A549 (cell line): ENCODE results near the gene PLD5. TPM values are rescaled to one million over a fixed set of nuclear protein-coding genes. Genes with fewer than 3 reads are reported as not detected.

ENCODE experiments used
- ATAC-seq, 2 experiments: fragments of 200-7000 bp in 1 of 2; fragments of >200 bp in 1 of 2; cut with Nextera tagmentation in 1 of 2; cut with Tn5 transposase in 1 of 2; 3 replicates each; pipeline versions ENCODE4 v1.8.0 to v1.9.1; 2018 to 2020; ENCODE audit warnings: mild to moderate bottlenecking in 1 of 2, moderate library complexity in 1 of 2
- CTCF ChIA-PET: fragments of 300-600 bp; sonication (Branson Sonifier 250); formaldehyde crosslinking; extraction: SDS; loops from one replicate; lab custom pipeline; 2021; ENCODE audit warnings: antibody characterized with exemption, inconsistent platforms; lab: Yijun Ruan, JAX
- POLR2A ChIA-PET: fragments of 350-600 bp; formaldehyde crosslinking; extraction: SDS; loops from one replicate; lab custom pipeline; 2021; ENCODE audit warnings: antibody characterized with exemption, inconsistent platforms; lab: Yijun Ruan, JAX
- DNase-seq, 2 experiments: peaks; one replicate each; pipeline versions ENCODE4 v3.0.0 to v3.0.0-alpha.2; 2011 to 2016; ENCODE audit warnings: low read depth in 1 of 2, low spot score in 1 of 2
- FAIRE-seq: peaks from 2 replicates; lab custom pipeline; 2011; peaks lifted over from hg19 to GRCh38; lab: Jason Lieb, UNC
- H3K27ac ChIP-seq, 2 experiments: fragments of >200 bp; sonication (Bioruptor Twin); formaldehyde crosslinking; 3 replicates each; pipeline ENCODE4 v1.5.1; 2016 to 2017
- H3K4me1 ChIP-seq: fragments of >200 bp; sonication (Bioruptor Twin); formaldehyde crosslinking; 3 replicates; pipeline ENCODE4 v1.6.1; 2016
- H3K4me2 ChIP-seq: fragments of >200 bp; sonication (Bioruptor Twin); formaldehyde crosslinking; 3 replicates; pipeline ENCODE4 v1.6.1; 2016
- H3K4me3 ChIP-seq: fragments of >200 bp; sonication (Bioruptor Twin); formaldehyde crosslinking; 3 replicates; pipeline ENCODE4 v1.5.1; 2016
- H3K9me3 ChIP-seq: fragments of >200 bp; sonication (Bioruptor Twin); formaldehyde crosslinking; 3 replicates; pipeline ENCODE4 v1.6.1; 2016
- BCL3 ChIP-seq: fragments of >200 bp; sonication (Bioruptor Twin); formaldehyde crosslinking; IDR thresholded peaks from 3 replicates; pipeline ENCODE4 v1.6.1; 2016
- CBX2 ChIP-seq: fragments of 200-600 bp; sonication (generic); IDR thresholded peaks from 2 replicates; pipeline ENCODE4 v1.6.1; 2016; ENCODE audit warnings: low read depth, mild to moderate bottlenecking, borderline replicate concordance
- CEBPB ChIP-seq, 2 experiments: fragments of >200 bp in 1 of 2; sonication (Bioruptor Twin) in 1 of 2; formaldehyde crosslinking in 1 of 2; IDR thresholded peaks; 2 replicates each; pipeline ENCODE4 v1.6.1; 2012 to 2016
- CHD2 ChIP-seq: fragments of 150-350 bp; IDR thresholded peaks from 2 replicates; pipeline ENCODE4 v1.6.1; 2014; ENCODE audit warnings: low read length; ENCODE audit not compliant: partially characterized antibody
- E2F6 ChIP-seq: IDR thresholded peaks from 2 replicates; pipeline ENCODE4 v1.6.1; 2012; ENCODE audit warnings: low read depth, borderline replicate concordance
- FOSL2 ChIP-seq, 2 experiments: fragments of 450-650 bp in 1 of 2; fragments of >200 bp in 1 of 2; sonication (Bioruptor Twin) in 1 of 2; formaldehyde crosslinking; IDR thresholded peaks; 2 replicates each; pipeline versions ENCODE4 v1.5.0 to v1.6.1; 2016 to 2020; ENCODE audit warnings: mild to moderate bottlenecking in 1 of 2, moderate library complexity in 1 of 2
- FOXS1 ChIP-seq: fragments of 250-450 bp; sonication (Bioruptor Pico); IDR thresholded peaks from 2 replicates; pipeline ENCODE4 v1.5.0; 2020; ENCODE audit warnings: mild to moderate bottlenecking, moderate library complexity
- HDAC2 ChIP-seq: fragments of 200-600 bp; sonication (generic); IDR thresholded peaks from 2 replicates; pipeline ENCODE4 v1.6.1; 2016
- JUN ChIP-seq, 2 experiments: fragments of >200 bp; sonication (Bioruptor Twin); formaldehyde crosslinking; IDR thresholded peaks; 2 replicates in 1 of 2; 3 replicates in 1 of 2; pipeline ENCODE4 v1.6.1; 2016 to 2017
- KDM1A ChIP-seq: fragments of 200-600 bp; sonication (generic); IDR thresholded peaks from 2 replicates; pipeline ENCODE4 v1.6.1; 2016; ENCODE audit warnings: low read depth, mild to moderate bottlenecking
- MAFK ChIP-seq: fragments of 450-650 bp; IDR thresholded peaks from 2 replicates; pipeline ENCODE4 v1.6.1; 2014; ENCODE audit not compliant: partially characterized antibody
- NR3C1 ChIP-seq: fragments of >200 bp; sonication (Bioruptor Twin); formaldehyde crosslinking; IDR thresholded peaks from 3 replicates; pipeline ENCODE4 v1.6.1; 2017
- PBX3 ChIP-seq: IDR thresholded peaks from 2 replicates; pipeline ENCODE4 v1.6.1; 2012
- RAD21 ChIP-seq, 2 experiments: fragments of >200 bp in 1 of 2; sonication (Bioruptor Twin) in 1 of 2; formaldehyde crosslinking in 1 of 2; IDR thresholded peaks in 1 of 2; conservative IDR thresholded peaks in 1 of 2; 2 replicates in 1 of 2; 3 replicates in 1 of 2; pipeline ENCODE4 v1.6.1; 2012 to 2018; ENCODE audit warnings: inconsistent platforms in 1 of 2
- USF2 ChIP-seq: fragments of 450-650 bp; IDR thresholded peaks from 2 replicates; pipeline ENCODE4 v1.6.1; 2014; ENCODE audit warnings: antibody characterized with exemption
- WGBS: methylation state at CpG from one replicate; pipeline ENCODE4 v1.1.6; 2017; ENCODE audit errors: missing lambda C conversion rate; 5-methylcytosine and 5-hydroxymethylcytosine counted together
- polyA plus RNA-seq, 4 experiments: library from polyadenylated mRNA; depleted of rRNA in 3 of 4; stranded (reverse); fragments of >200 nt; fragmentation: RNase III in 1 of 4; extraction: RNeasy Plus Mini Kit Qiagen cat#74134 plus additional on column Dnase treatment in 1 of 4; gene quantifications; 2 replicates in 3 of 4; 3 replicates in 1 of 4; pipeline ENCODE4 v1.2.3, GENCODE V29; 2011 to 2017

The PLD5 gene
- polyA plus RNA-seq, 2 of the 4 experiments (the other 2 are of a cell fraction): 1.5 to 1.7 TPM

GRCh38 chr1:242199776-242200458 lies 324.6 kb downstream of the PLD5 start:
- Histone ChIP-seq H3K9me3 (no peaks in the 10 kb centered on the region), H3K4me1 (0 out of 3 replicates have a peak, but pooled peaks cover 4% of the 10 kb centered on the region), H3K27ac (peak overlapping the region; percentile 19 to 61; a peak in 3 of 6 replicates), H3K4me2 (no peak overlapping the region), H3K4me3 (no peak overlapping the region)
- CTCF ChIA-PET: no interaction called here
- FAIRE-seq (no peak), DNase-seq (no peak), ATAC-seq (no peak)
- POLR2A ChIA-PET: no interaction called here
- no peak for TF ChIP-seq JUN (IDR thresholded peaks at IDR 0.05)
- TF ChIP-seq HDAC2: no peak
- TF ChIP-seq USF2: no peak
- TF ChIP-seq BCL3: no peak
- no peak for TF ChIP-seq FOSL2 (IDR thresholded peaks at IDR 0.05)
- TF ChIP-seq FOSL2 (CRISPR knock-in tag; IDR thresholded peaks at IDR 0.05): no peak
- no peak for TF ChIP-seq KDM1A
- TF ChIP-seq RAD21 (conservative IDR thresholded peaks at IDR 0.05 in 1 of 2, IDR thresholded peaks at IDR 0.05 in 1 of 2): no peak
- TF ChIP-seq FOXS1: no peak
- TF ChIP-seq CEBPB (IDR thresholded peaks at IDR 0.05): no peak
- TF ChIP-seq E2F6: no peak
- TF ChIP-seq NR3C1: no peak
- no peak for TF ChIP-seq CBX2
- TF ChIP-seq PBX3: no peak
- TF ChIP-seq CHD2: no peak
- 88% methylated on average over 8 of the region's 8 CpGs for WGBS

- Histone ChIP-seq H3K4me3 (no peak overlapping the region), H3K4me2 (no peak overlapping the region), H3K9me3 (no peaks in the 10 kb centered on the region), H3K27ac (no peak overlapping the region), H3K4me1 (0 out of 3 replicates have a peak, but pooled peaks cover 4% of the 10 kb centered on the region)
- WGBS: 89% methylated on average over 9 of the region's 9 CpGs
- DNase-seq (no peak), FAIRE-seq (no peak), ATAC-seq (no peak)
- ChIA-PET CTCF (no interaction called here), POLR2A (no interaction called here)
- TF ChIP-seq BCL3: no peak
- TF ChIP-seq MAFK: peak; percentile 57
Observed at GRCh38 chr1:242197907-242198820, 326.3 kb downstream of the PLD5 start.
